H9 (cell line): ENCODE data around the gene AJUBA. TPM values are rescaled to one million over a fixed set of nuclear protein-coding genes. Genes with fewer than 3 reads are reported as not detected.
A peak's percentile ranks its signal among the peaks of the same experiment; 100 is the strongest.

Source experiments
- DNase-seq: peaks from one replicate; pipeline ENCODE4 v3.0.0-alpha.2; 2017
- H2AFZ ChIP-seq: one replicate; pipeline ENCODE4 v1.6.1; 2013; ENCODE audit warnings: mild to moderate bottlenecking, low read length, control low read depth, moderate library complexity
- H2AK5ac ChIP-seq: 2 replicates; pipeline ENCODE4 v1.6.1; 2013; ENCODE audit warnings: low read length, control low read depth, mixed read lengths; ENCODE audit not compliant: insufficient read length
- H2BK120ac ChIP-seq: one replicate; pipeline ENCODE4 v1.6.1; 2013; ENCODE audit warnings: low read depth, mild to moderate bottlenecking, low read length, control low read depth, inconsistent platforms; ENCODE audit not compliant: poor library complexity, severe bottlenecking
- H2BK12ac ChIP-seq: 2 replicates; pipeline ENCODE4 v1.6.1; 2013; ENCODE audit warnings: low read length, control low read depth, mixed read lengths, low read depth; ENCODE audit not compliant: insufficient read length
- H2BK15ac ChIP-seq: 2 replicates; pipeline ENCODE4 v1.6.1; 2013; ENCODE audit warnings: low read depth, low read length, control low read depth
- H2BK20ac ChIP-seq: one replicate; pipeline ENCODE4 v1.6.1; 2013; ENCODE audit warnings: low read depth, mild to moderate bottlenecking, low read length, control low read depth, inconsistent platforms; ENCODE audit not compliant: poor library complexity, severe bottlenecking
- H2BK5ac ChIP-seq: 2 replicates; pipeline ENCODE4 v1.6.1; 2013; ENCODE audit warnings: low read length, control low read depth, mixed read lengths; ENCODE audit not compliant: insufficient read length
- H3K14ac ChIP-seq: 2 replicates; pipeline ENCODE4 v1.6.1; 2013; ENCODE audit warnings: low read length, control low read depth; ENCODE audit not compliant: insufficient read depth
- H3K18ac ChIP-seq: 2 replicates; pipeline ENCODE4 v1.6.1; 2013; ENCODE audit warnings: low read depth, mild to moderate bottlenecking, mixed read lengths, low read length, control low read depth; ENCODE audit not compliant: insufficient read length
- H3K23ac ChIP-seq: 2 replicates; pipeline ENCODE4 v1.6.1; 2013; ENCODE audit warnings: low read length, control low read depth, mixed read lengths, low read depth; ENCODE audit not compliant: insufficient read length
- H3K23me2 ChIP-seq: 2 replicates; pipeline ENCODE4 v1.6.1; 2013; ENCODE audit warnings: low read depth, mild to moderate bottlenecking, mixed read lengths, low read length, control low read depth; ENCODE audit not compliant: insufficient read length, poor library complexity, severe bottlenecking
- H3K27ac ChIP-seq: 2 replicates; pipeline ENCODE4 v1.5.1; 2013; ENCODE audit warnings: low read length, control low read depth, mixed read lengths, low read depth; ENCODE audit not compliant: insufficient read length
- H3K27me3 ChIP-seq: 2 replicates; pipeline ENCODE4 v1.6.1; 2013; ENCODE audit warnings: low read length, control low read depth, inconsistent platforms; ENCODE audit not compliant: insufficient read depth
- H3K4ac ChIP-seq: 2 replicates; pipeline ENCODE4 v1.6.1; 2013; ENCODE audit warnings: low read depth, mild to moderate bottlenecking, control low read depth, inconsistent platforms, low read length, moderate library complexity
- H3K4me1 ChIP-seq: 2 replicates; pipeline ENCODE4 v1.6.1; 2013; ENCODE audit warnings: low read length, control low read depth, inconsistent platforms; ENCODE audit not compliant: insufficient read depth
- H3K4me2 ChIP-seq: 2 replicates; pipeline ENCODE4 v1.6.1; 2013; ENCODE audit warnings: low read length, control low read depth, mixed read lengths; ENCODE audit not compliant: insufficient read length, insufficient read depth
- H3K56ac ChIP-seq: 2 replicates; pipeline ENCODE4 v1.6.1; 2013; ENCODE audit warnings: low read depth, mild to moderate bottlenecking, mixed read lengths, low read length, control low read depth; ENCODE audit not compliant: insufficient read length
- H3K79me1 ChIP-seq: 2 replicates; pipeline ENCODE4 v1.6.1; 2013; ENCODE audit warnings: low read depth, mild to moderate bottlenecking, moderate library complexity, low read length, control low read depth, inconsistent platforms; ENCODE audit not compliant: insufficient read depth, poor library complexity, severe bottlenecking
- H3K79me2 ChIP-seq: 2 replicates; pipeline ENCODE4 v1.6.1; 2013; ENCODE audit warnings: low read length, control low read depth, inconsistent platforms; ENCODE audit not compliant: insufficient read depth
- H3K9ac ChIP-seq: 2 replicates; pipeline ENCODE4 v1.6.1; 2013; ENCODE audit warnings: low read length, control low read depth, mixed read lengths; ENCODE audit not compliant: insufficient read length; ENCODE audit errors: extremely low read depth
- H3K9me3 ChIP-seq: one replicate; pipeline ENCODE4 v1.6.1; 2013; ENCODE audit warnings: low read depth, low read length, inconsistent platforms; ENCODE audit not compliant: control insufficient read depth
- H3T11ph ChIP-seq: one replicate; pipeline ENCODE4 v1.6.1; 2013; ENCODE audit warnings: mild to moderate bottlenecking, low read length, control low read depth, inconsistent platforms
- H4K20me1 ChIP-seq: one replicate; pipeline ENCODE4 v1.6.1; 2013; ENCODE audit not compliant: control insufficient read depth, insufficient read length, insufficient read depth
- H4K5ac ChIP-seq: 2 replicates; pipeline ENCODE4 v1.6.1; 2013; ENCODE audit warnings: low read depth, mild to moderate bottlenecking, mixed read lengths, low read length, control low read depth; ENCODE audit not compliant: insufficient read length
- H4K8ac ChIP-seq: replicated peaks from 2 replicates; pipeline ENCODE4 v1.6.1; 2013; ENCODE audit warnings: low read length, control low read depth, mixed read lengths, low read depth; ENCODE audit not compliant: insufficient read length
- H4K91ac ChIP-seq: 2 replicates; pipeline ENCODE4 v1.6.1; 2013; ENCODE audit warnings: low read depth, mild to moderate bottlenecking, moderate library complexity, mixed read lengths, low read length, control low read depth; ENCODE audit not compliant: insufficient read length
- H3K27ac Mint-ChIP-seq, 3 experiments: 2 replicates in 2 of 3; 3 replicates in 1 of 3; pipeline ENCODE4 v1.8.0; 2020 to 2021; ENCODE audit warnings: mixed read lengths in 3 of 3, mild to moderate bottlenecking in 1 of 3, moderate library complexity in 1 of 3
- H3K27me3 Mint-ChIP-seq: 2 replicates; pipeline ENCODE4 v1.8.0; 2021; ENCODE audit warnings: low read depth, mild to moderate bottlenecking, moderate library complexity, mixed read lengths
- H3K36me3 Mint-ChIP-seq, 3 experiments: 2 replicates in 2 of 3; 3 replicates in 1 of 3; pipeline ENCODE4 v1.8.0; 2020 to 2021; ENCODE audit warnings: low read depth in 3 of 3, mixed read lengths in 3 of 3; ENCODE audit not compliant: insufficient read depth in 1 of 3
- H3K4me1 Mint-ChIP-seq, 2 experiments: 2 replicates each; pipeline ENCODE4 v1.8.0; 2020; ENCODE audit warnings: mixed read lengths in 2 of 2
- H3K4me3 Mint-ChIP-seq, 2 experiments: 2 replicates in 1 of 2; 3 replicates in 1 of 2; pipeline ENCODE4 v1.8.0; 2020 to 2021; ENCODE audit warnings: mild to moderate bottlenecking in 2 of 2, mixed read lengths in 2 of 2, moderate library complexity in 1 of 2
- H3K9me3 Mint-ChIP-seq, 2 experiments: 2 replicates in 1 of 2; 3 replicates in 1 of 2; pipeline ENCODE4 v1.8.0; 2020; ENCODE audit warnings: mild to moderate bottlenecking in 2 of 2, mixed read lengths in 2 of 2, moderate library complexity in 1 of 2
- WGBS: extraction: QIAGEN DNeasy Blood & Tissue Kit; methylation state at CpG from one replicate; pipeline ENCODE4 v1.1.7; 2013; ENCODE audit warnings: missing lambda C conversion rate, low lambda C conversion rate, mixed read lengths; ENCODE audit not compliant: insufficient read length; ENCODE audit errors: extremely low coverage; 5-methylcytosine and 5-hydroxymethylcytosine counted together
- total RNA-seq: library from RNA; stranded (reverse); gene quantifications from 2 replicates; pipeline ENCODE4 v1.2.1, GENCODE V29; 2021
- TF ChIP-seq, protein P1 (sequence below): fragments of 200-600 bp; sonication (generic); conservative IDR thresholded peaks from 3 replicates; pipeline ENCODE4 v1.8.0; 2021; ENCODE audit warnings: antibody characterized with exemption, mild to moderate bottlenecking

AJUBA gene
- total RNA-seq, 1 experiment from 2014 or later: 44.9 TPM

DNA sequence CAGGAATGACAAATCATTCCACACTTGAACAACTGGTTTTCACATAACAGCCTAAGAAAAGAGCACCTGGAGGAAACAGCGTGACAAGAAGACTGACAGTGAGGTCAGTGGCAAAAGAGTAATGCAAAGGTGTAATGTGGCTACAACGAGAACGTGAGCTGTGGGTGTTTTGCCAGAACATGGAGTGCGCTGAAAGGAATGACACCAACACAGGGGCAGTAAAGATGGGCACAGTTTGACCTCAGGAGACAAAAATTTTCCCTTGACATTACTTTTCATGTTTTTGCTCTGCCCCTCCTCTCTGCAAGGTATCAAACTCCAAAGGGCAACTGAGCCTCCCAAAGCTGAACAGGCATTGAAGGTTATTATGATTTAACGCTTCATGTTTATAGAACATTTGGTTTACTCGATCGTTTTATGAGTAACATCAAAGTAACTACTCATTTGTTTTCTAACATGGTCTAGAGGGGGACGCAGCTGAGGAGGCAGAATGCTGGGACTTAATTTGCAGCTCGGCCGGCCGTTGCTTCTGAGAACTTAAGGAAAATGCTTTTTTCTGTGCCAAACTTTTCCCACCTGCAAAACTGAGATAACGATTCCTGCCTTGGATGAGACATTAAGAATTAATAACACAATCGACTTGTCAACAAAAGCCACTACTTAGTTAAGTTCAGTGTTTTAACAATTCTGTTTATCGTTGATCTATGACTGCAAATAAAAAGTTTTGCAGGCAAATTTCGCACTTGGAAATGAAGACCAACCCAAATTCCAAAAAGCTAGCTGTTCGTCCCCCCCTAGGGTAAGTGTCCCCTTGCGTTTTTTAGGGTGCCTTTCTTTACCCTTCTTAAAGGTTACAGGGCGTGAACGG, 26.4 kb downstream of the AJUBA start:
- no peak overlapping the region for H3K18ac ChIP-seq
- H4K5ac ChIP-seq: no peak overlapping the region
- no peak overlapping the region for H3K27ac ChIP-seq
- H2AFZ ChIP-seq: no peak overlapping the region
- no peaks in the 10 kb centered on the region for H3K9me3 ChIP-seq
- H3K79me2 ChIP-seq: no peaks in the 10 kb centered on the region; the same call in 1 of the 2 replicates
- peaks cover 15 to 17% of the 10 kb centered on the region in 2 experiments for H3K4me1 Mint-ChIP-seq
- H3T11ph ChIP-seq: no peak overlapping the region
- H3K27me3 ChIP-seq: no peaks in the 10 kb centered on the region
- H3K56ac ChIP-seq: no peak overlapping the region
- H4K91ac ChIP-seq: no peak overlapping the region
- H2AK5ac ChIP-seq: no peak overlapping the region
- H2BK15ac ChIP-seq: no peak overlapping the region
- H3K4me1 ChIP-seq: 0 out of 2 replicates have a peak, but pooled peaks cover 2% of the 10 kb centered on the region
- H2BK5ac ChIP-seq: no peak overlapping the region
- H3K9me3 Mint-ChIP-seq: no peaks in the 10 kb centered on the region
- WGBS: no CpG with 5 or more reads among the region's 19 CpGs
- peak overlapping the region; percentile 78 for H3K4me2 ChIP-seq
- H3K79me1 ChIP-seq: no peaks in the 10 kb centered on the region
- no peak overlapping the region for H2BK20ac ChIP-seq
- H2BK120ac ChIP-seq: no peak overlapping the region
- H3K36me3 Mint-ChIP-seq: peaks cover 16 to 33% (median 29%) of the 10 kb centered on the region in 3 experiments; a peak in 6 of 7 replicates
- no peak overlapping the region for H3K4ac ChIP-seq
- peak overlapping the region; percentile 89 to 94 for H3K4me3 Mint-ChIP-seq
- peak overlapping the region; percentile 71 for H3K9ac ChIP-seq
- TF ChIP-seq, protein P1, sequence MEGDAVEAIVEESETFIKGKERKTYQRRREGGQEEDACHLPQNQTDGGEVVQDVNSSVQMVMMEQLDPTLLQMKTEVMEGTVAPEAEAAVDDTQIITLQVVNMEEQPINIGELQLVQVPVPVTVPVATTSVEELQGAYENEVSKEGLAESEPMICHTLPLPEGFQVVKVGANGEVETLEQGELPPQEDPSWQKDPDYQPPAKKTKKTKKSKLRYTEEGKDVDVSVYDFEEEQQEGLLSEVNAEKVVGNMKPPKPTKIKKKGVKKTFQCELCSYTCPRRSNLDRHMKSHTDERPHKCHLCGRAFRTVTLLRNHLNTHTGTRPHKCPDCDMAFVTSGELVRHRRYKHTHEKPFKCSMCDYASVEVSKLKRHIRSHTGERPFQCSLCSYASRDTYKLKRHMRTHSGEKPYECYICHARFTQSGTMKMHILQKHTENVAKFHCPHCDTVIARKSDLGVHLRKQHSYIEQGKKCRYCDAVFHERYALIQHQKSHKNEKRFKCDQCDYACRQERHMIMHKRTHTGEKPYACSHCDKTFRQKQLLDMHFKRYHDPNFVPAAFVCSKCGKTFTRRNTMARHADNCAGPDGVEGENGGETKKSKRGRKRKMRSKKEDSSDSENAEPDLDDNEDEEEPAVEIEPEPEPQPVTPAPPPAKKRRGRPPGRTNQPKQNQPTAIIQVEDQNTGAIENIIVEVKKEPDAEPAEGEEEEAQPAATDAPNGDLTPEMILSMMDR: no peak
- H3K14ac ChIP-seq: no peak overlapping the region
- H4K8ac ChIP-seq: no peak overlapping the region
- H3K23me2 ChIP-seq: peaks cover 3% of the 10 kb centered on the region
- H3K27ac Mint-ChIP-seq: peak overlapping the region; percentile 93 to 97 (median 97); a peak in 5 of 7 replicates
- no peaks in the 10 kb centered on the region for H4K20me1 ChIP-seq
- no peak overlapping the region for H2BK12ac ChIP-seq
- peaks cover 3% of the 10 kb centered on the region; the same call in 1 of the 2 replicates for H3K27me3 Mint-ChIP-seq
- DNase-seq: no peak
- H3K23ac ChIP-seq: no peak overlapping the region
